Karpas-422 (cell line): ENCODE data around the gene SLCO3A1. TPM values are rescaled to one million over a fixed set of nuclear protein-coding genes. Genes with fewer than 3 reads are reported as not detected.

Experiments
- DNase-seq: peaks from one replicate; pipeline ENCODE4 v3.0.0-alpha.2; 2015
- H2AFZ ChIP-seq: fragments of 200-600 bp; sonication (generic); 2 replicates; pipeline ENCODE4 v1.6.1; 2014; ENCODE audit warnings: antibody characterized with exemption, low read length, mixed read lengths
- H3K27ac ChIP-seq: fragments of 200-600 bp; sonication (generic); 2 replicates; pipeline ENCODE4 v1.5.1; 2014; ENCODE audit warnings: mild to moderate bottlenecking, low read length, moderate library complexity
- H3K27me3 ChIP-seq: fragments of 200-600 bp; sonication (generic); 2 replicates; pipeline ENCODE4 v1.6.1; 2014; ENCODE audit warnings: low read length, mixed read lengths
- H3K36me3 ChIP-seq: fragments of 200-600 bp; sonication (generic); 2 replicates; pipeline ENCODE4 v1.6.1; 2014; ENCODE audit warnings: low read length, mixed read lengths; ENCODE audit not compliant: insufficient read depth
- H3K4me1 ChIP-seq: fragments of 200-600 bp; sonication (generic); 2 replicates; pipeline ENCODE4 v1.6.1; 2014; ENCODE audit warnings: mild to moderate bottlenecking, low read length, mixed read lengths
- H3K4me2 ChIP-seq: fragments of 200-600 bp; sonication (generic); 2 replicates; pipeline ENCODE4 v1.6.1; 2014; ENCODE audit warnings: low read length, low read depth, mild to moderate bottlenecking; ENCODE audit not compliant: poor library complexity, severe bottlenecking
- H3K4me3 ChIP-seq: fragments of 200-600 bp; sonication (generic); 2 replicates; pipeline ENCODE4 v1.5.1; 2014; ENCODE audit warnings: mild to moderate bottlenecking, antibody characterized with exemption, low read length, mixed read lengths
- H3K79me2 ChIP-seq: fragments of 200-600 bp; sonication (generic); 2 replicates; pipeline ENCODE4 v1.6.1; 2014; ENCODE audit warnings: mild to moderate bottlenecking, low read length, mixed read lengths
- H3K9ac ChIP-seq: fragments of 200-600 bp; sonication (generic); 2 replicates; pipeline ENCODE4 v1.6.0; 2014; ENCODE audit warnings: low read length
- H3K9me2 ChIP-seq: fragments of 200-600 bp; sonication (generic), shearing (Covaris generic); replicated peaks from 2 replicates; pipeline ENCODE4 v1.6.0; 2014; ENCODE audit warnings: mild to moderate bottlenecking, low read length, moderate library complexity; ENCODE audit not compliant: insufficient read depth
- H3K9me3 ChIP-seq: fragments of 300-700, 200-600 bp; sonication (generic); 2 replicates; pipeline ENCODE4 v1.6.1; 2014; ENCODE audit warnings: low read length, mixed read lengths
- H4K20me1 ChIP-seq: fragments of 200-600 bp; sonication (generic); 2 replicates; pipeline ENCODE4 v1.6.1; 2014; ENCODE audit warnings: mild to moderate bottlenecking, antibody characterized with exemption, low read length, low read depth; ENCODE audit not compliant: insufficient read depth
- total RNA-seq: library from RNA; depleted of rRNA; stranded (reverse); fragments of >200 nt; shearing (Covaris generic); gene quantifications from 2 replicates; pipeline ENCODE4 v1.2.3, GENCODE V29; 2014; ENCODE audit warnings: low replicate concordance

The SLCO3A1 gene
- total RNA-seq, 1 experiment from 2014 or later = 36.2 TPM

GRCh38 chr15:92152983-92153382 is 299.5 kb downstream of the SLCO3A1 start:
- Histone ChIP-seq H4K20me1 (no peaks in the 10 kb centered on the region), H3K36me3 (peaks cover 38% of the 10 kb centered on the region; the same call in 1 of the 2 replicates), H3K27me3 (no peaks in the 10 kb centered on the region), H3K4me3 (no peak overlapping the region), H3K79me2 (no peaks in the 10 kb centered on the region), H3K27ac (no peak overlapping the region), H3K9me3 (no peaks in the 10 kb centered on the region), H3K9ac (no peak overlapping the region), H3K4me1 (peaks cover 2% of the 10 kb centered on the region), H3K4me2 (no peak overlapping the region), H3K9me2 (no peaks in the 10 kb centered on the region), H2AFZ (no peak overlapping the region)
- no peak for DNase-seq

DNA sequence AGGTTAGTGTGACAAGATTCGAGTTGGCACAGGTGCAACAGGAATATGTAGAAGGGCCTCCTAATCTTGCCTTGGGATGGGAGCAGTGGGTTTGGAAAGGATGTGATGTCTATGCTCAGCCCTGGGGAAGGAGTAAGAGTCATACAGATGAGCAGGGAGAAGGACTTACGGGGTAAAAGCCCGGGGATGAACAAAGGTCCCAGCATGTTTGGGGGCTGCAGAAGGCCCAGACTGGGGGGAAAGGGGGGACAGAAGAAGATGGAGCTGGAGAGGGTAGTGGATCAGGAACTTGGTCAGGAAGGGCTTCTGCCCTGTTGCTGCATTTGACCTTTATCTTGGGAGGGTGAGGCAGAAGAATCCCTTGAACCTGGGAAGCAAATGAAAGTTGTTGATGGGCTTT is 300.1 kb downstream of the SLCO3A1 start:
- no peaks in the 10 kb centered on the region for H4K20me1 ChIP-seq
- H3K4me3 ChIP-seq = no peak overlapping the region
- H3K4me2 ChIP-seq = no peak overlapping the region
- no peak for DNase-seq
- H3K4me1 ChIP-seq = peaks cover 6% of the 10 kb centered on the region
- no peaks in the 10 kb centered on the region for H3K27me3 ChIP-seq
- H3K36me3 ChIP-seq = peaks cover 38% of the 10 kb centered on the region; the same call in 1 of the 2 replicates
- no peaks in the 10 kb centered on the region for H3K9me3 ChIP-seq
- H3K9me2 ChIP-seq = no peaks in the 10 kb centered on the region
- no peak overlapping the region for H3K9ac ChIP-seq
- no peak overlapping the region for H3K27ac ChIP-seq
- no peak overlapping the region for H2AFZ ChIP-seq
- H3K79me2 ChIP-seq = no peaks in the 10 kb centered on the region

- H3K9me3 ChIP-seq = no peaks in the 10 kb centered on the region
- peaks cover 26% of the 10 kb centered on the region; the same call in 1 of the 2 replicates for H3K36me3 ChIP-seq
- H3K4me1 ChIP-seq = peaks cover 27% of the 10 kb centered on the region
- no peaks in the 10 kb centered on the region for H3K27me3 ChIP-seq
- no peaks in the 10 kb centered on the region for H3K79me2 ChIP-seq
- H4K20me1 ChIP-seq = no peaks in the 10 kb centered on the region
- no peak overlapping the region for H3K4me3 ChIP-seq
- no peak overlapping the region for H3K27ac ChIP-seq
- H3K4me2 ChIP-seq = no peak overlapping the region
- no peak for DNase-seq
- no peak overlapping the region for H3K9ac ChIP-seq
- no peaks in the 10 kb centered on the region for H3K9me2 ChIP-seq
- no peak overlapping the region for H2AFZ ChIP-seq
Observed at GRCh38 chr15:92155934-92156333, 302.4 kb downstream of the SLCO3A1 start.

DNA sequence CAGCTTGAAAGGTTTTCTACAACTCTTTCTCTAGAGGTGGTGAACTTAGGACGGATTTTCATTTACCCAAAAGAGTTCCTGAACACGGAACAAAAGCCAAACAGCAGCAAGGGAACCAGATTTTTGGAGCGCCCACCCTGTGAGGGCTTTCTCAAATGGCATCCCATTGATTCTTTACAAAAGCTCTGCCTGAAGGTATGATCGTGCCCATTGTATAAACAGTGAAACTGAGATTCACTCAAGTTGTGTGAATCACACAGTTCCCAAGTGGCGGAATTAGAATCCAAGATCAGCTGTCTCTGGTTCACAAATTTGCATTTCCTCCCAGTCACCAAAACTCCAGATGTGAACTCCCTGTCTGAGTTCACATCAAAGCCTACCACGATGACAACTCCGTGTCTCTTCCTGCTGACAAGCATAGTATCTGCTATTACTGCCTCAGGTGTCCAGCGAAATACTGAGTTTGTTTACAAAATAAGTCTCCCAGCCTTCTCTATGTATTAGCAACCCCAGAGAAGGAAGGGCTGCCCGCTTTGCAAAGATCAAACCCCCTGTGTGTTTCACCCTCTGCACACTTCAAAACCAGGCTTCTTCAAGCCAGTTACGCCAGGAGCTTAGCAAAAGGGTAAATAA is 304.3 kb downstream of the SLCO3A1 start:
- H3K27me3 ChIP-seq = no peaks in the 10 kb centered on the region
- no peak overlapping the region for H3K4me2 ChIP-seq
- H3K9me3 ChIP-seq = no peaks in the 10 kb centered on the region
- H4K20me1 ChIP-seq = no peaks in the 10 kb centered on the region
- peaks cover 37% of the 10 kb centered on the region for H3K4me1 ChIP-seq
- H3K4me3 ChIP-seq = no peak overlapping the region
- H3K36me3 ChIP-seq = peaks cover 16% of the 10 kb centered on the region
- no peak overlapping the region for H2AFZ ChIP-seq
- H3K9ac ChIP-seq = no peak overlapping the region
- H3K79me2 ChIP-seq = no peaks in the 10 kb centered on the region
- no peak for DNase-seq
- H3K27ac ChIP-seq = no peak overlapping the region
- no peaks in the 10 kb centered on the region for H3K9me2 ChIP-seq

DNA sequence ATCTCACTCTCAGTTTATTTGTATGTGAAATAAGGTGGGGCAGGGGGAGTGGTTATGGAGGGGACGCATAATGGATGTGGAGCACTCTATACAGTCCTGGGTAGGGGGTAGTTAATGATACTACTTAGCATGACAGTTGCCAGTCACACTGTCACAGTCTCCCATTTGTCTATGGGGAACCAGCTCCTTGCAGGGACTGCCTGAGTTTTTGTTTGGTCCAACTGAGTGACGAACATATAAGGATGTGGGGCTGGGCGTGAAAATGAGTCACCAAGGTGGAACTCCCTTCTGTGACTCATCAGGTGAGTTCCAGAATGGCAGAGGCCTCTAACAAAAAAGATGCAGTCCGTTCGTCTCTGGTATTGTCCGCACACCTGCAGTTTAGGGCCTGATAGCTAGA is 304.9 kb downstream of the SLCO3A1 start:
- Histone ChIP-seq H3K79me2 (no peaks in the 10 kb centered on the region), H3K4me3 (no peak overlapping the region), H3K27ac (no peak overlapping the region), H3K4me1 (peaks cover 37% of the 10 kb centered on the region), H3K9ac (no peak overlapping the region), H2AFZ (no peak overlapping the region), H3K36me3 (peaks cover 15% of the 10 kb centered on the region), H3K9me2 (no peaks in the 10 kb centered on the region), H3K4me2 (no peak overlapping the region), H3K27me3 (no peaks in the 10 kb centered on the region), H4K20me1 (no peaks in the 10 kb centered on the region), H3K9me3 (no peaks in the 10 kb centered on the region)
- no peak for DNase-seq

GRCh38 chr15:92159481-92159880 is 306.0 kb downstream of the SLCO3A1 start:
- no peaks in the 10 kb centered on the region for H4K20me1 ChIP-seq
- H3K4me3 ChIP-seq = no peak overlapping the region
- H2AFZ ChIP-seq = no peak overlapping the region
- no peaks in the 10 kb centered on the region for H3K27me3 ChIP-seq
- no peak overlapping the region for H3K4me2 ChIP-seq
- H3K9me3 ChIP-seq = no peaks in the 10 kb centered on the region
- H3K9ac ChIP-seq = no peak overlapping the region
- no peak for DNase-seq
- H3K36me3 ChIP-seq = peaks cover 23% of the 10 kb centered on the region
- peak overlapping the region; percentile 82 for H3K27ac ChIP-seq
- peaks cover 37% of the 10 kb centered on the region for H3K4me1 ChIP-seq
- H3K79me2 ChIP-seq = no peaks in the 10 kb centered on the region
- H3K9me2 ChIP-seq = no peaks in the 10 kb centered on the region

DNA sequence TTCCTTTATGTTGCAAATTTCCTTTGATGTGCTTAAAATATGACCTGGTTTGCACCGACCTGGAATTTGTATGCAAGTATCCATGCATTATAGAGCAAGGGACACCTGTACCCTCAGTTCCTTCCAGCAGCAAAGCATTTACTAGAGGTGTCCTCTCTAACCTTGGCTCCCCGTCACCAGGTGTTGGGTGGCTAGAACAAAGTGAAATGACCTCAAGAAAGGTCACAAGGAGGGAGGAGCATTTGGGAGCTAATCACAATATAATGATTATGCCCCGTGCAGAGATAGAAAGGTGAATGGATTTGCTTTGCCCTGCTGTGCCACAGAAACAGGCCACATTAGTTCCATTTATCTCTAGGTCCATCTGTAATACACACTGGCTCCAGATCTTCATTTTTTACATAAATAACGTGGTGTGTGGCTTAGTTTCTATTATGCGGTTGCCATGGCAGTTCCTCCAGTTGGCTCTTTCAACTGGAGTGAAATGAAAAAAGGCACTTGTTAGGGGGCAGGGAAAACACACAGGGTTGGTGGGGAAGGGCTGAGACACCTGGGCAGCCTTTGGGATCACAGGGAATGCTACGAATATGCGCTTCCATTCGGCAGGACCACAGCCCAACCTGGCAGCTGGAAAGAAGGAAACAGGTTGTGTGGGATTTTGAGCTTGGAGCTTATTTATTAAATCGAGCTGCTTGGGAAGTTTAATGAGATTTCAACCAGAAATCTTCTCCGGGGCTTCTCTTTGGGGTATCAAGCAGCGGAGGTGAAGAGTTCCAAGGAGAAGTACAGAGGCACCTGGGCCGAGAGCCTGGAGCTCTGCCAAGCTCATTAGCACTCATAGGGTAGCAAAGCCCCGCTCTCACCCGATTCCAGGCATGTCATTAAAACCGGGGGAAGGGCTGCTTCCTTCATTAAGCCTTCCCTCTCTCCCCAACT is 306.7 kb downstream of the SLCO3A1 start:
- no peak overlapping the region for H2AFZ ChIP-seq
- peaks cover 25% of the 10 kb centered on the region for H3K36me3 ChIP-seq
- peak; percentile 54 for DNase-seq
- no peaks in the 10 kb centered on the region for H3K9me3 ChIP-seq
- peak overlapping the region; percentile 66 for H3K4me2 ChIP-seq
- peak overlapping the region; percentile 82 for H3K27ac ChIP-seq
- H3K4me3 ChIP-seq = peak overlapping the region; percentile 48
- H3K9me2 ChIP-seq = no peaks in the 10 kb centered on the region
- peaks cover 37% of the 10 kb centered on the region for H3K4me1 ChIP-seq
- H3K9ac ChIP-seq = peak overlapping the region; percentile 47
- H3K79me2 ChIP-seq = no peaks in the 10 kb centered on the region
- no peaks in the 10 kb centered on the region for H4K20me1 ChIP-seq
- no peaks in the 10 kb centered on the region for H3K27me3 ChIP-seq

DNA sequence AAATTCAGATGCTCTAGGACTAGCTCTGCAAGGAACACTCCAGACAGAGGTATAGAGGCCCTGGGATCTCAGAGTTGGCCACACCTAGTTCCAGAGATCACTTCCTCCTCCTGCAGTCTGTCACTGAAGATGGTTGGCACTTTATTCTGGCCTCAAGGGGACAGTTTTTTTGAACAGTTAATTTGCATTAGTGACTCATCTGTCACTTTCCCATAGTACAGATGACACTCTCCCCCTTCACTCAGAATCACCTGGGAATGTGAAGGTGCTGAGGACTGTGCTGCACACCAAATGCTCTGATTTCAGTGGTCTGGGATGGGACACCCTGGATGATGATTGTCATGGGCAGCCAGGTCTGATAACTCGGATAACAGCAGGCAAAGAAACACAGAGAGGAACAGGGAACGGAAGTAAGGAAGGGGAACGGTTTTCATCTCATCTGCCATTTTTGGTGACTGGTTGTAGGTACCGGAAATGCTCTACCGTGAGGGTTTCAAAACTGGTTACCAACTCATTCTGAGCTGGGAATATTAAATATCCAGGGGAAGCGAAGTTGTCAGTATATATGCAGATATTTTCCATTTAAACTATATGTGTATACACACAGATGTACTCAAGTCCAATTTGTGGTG is 307.6 kb downstream of the SLCO3A1 start:
- H3K9ac ChIP-seq = peak overlapping the region; percentile 47
- no peak overlapping the region for H2AFZ ChIP-seq
- H4K20me1 ChIP-seq = no peaks in the 10 kb centered on the region
- peak overlapping the region; percentile 66 for H3K4me2 ChIP-seq
- H3K9me2 ChIP-seq = no peaks in the 10 kb centered on the region
- peak overlapping the region; percentile 48 for H3K4me3 ChIP-seq
- peak overlapping the region; percentile 82 for H3K27ac ChIP-seq
- DNase-seq = peak; percentile 91
- no peaks in the 10 kb centered on the region for H3K9me3 ChIP-seq
- H3K36me3 ChIP-seq = peaks cover 25% of the 10 kb centered on the region
- peaks cover 37% of the 10 kb centered on the region for H3K4me1 ChIP-seq
- H3K79me2 ChIP-seq = no peaks in the 10 kb centered on the region
- H3K27me3 ChIP-seq = no peaks in the 10 kb centered on the region
